Glutamatergic neuron (in vitro differentiated cells): ENCODE measurements around the gene RALGAPB. TPM values are rescaled to one million over a fixed set of nuclear protein-coding genes. Genes with fewer than 3 reads are reported as not detected.
A peak's percentile ranks its signal among the peaks of the same experiment; 100 is the strongest.

Experiments used
- DNase-seq: peaks from one replicate; pipeline ENCODE4 v3.0.0; 2022
- H3K27ac Mint-ChIP-seq: one replicate; pipeline ENCODE4 v1.8.0; 2020; ENCODE audit warnings: mild to moderate bottlenecking, mixed read lengths, inconsistent platforms; ENCODE audit not compliant: unreplicated experiment
- H3K27me3 Mint-ChIP-seq: one replicate; pipeline ENCODE4 v1.8.0; 2020; ENCODE audit warnings: mild to moderate bottlenecking, moderate library complexity, mixed read lengths, inconsistent platforms; ENCODE audit not compliant: unreplicated experiment
- H3K36me3 Mint-ChIP-seq: one replicate; pipeline ENCODE4 v1.8.0; 2020; ENCODE audit warnings: mild to moderate bottlenecking, mixed read lengths, inconsistent platforms; ENCODE audit not compliant: unreplicated experiment
- H3K4me1 Mint-ChIP-seq: one replicate; pipeline ENCODE4 v1.8.0; 2020; ENCODE audit warnings: mild to moderate bottlenecking, low read depth, mixed read lengths, inconsistent platforms; ENCODE audit not compliant: unreplicated experiment
- H3K4me3 Mint-ChIP-seq: one replicate; pipeline ENCODE4 v1.8.0; 2020; ENCODE audit warnings: mild to moderate bottlenecking, mixed read lengths, inconsistent platforms; ENCODE audit not compliant: unreplicated experiment
- H3K9me3 Mint-ChIP-seq: one replicate; pipeline ENCODE4 v1.8.0; 2020; ENCODE audit warnings: mild to moderate bottlenecking, moderate library complexity, mixed read lengths, inconsistent platforms; ENCODE audit not compliant: unreplicated experiment
- CTCF ChIP-seq: fragments of 200-600 bp; sonication (generic); IDR thresholded peaks from one replicate; pipeline ENCODE4 v1.5.0; 2021; ENCODE audit not compliant: partially characterized antibody, unreplicated experiment
- total RNA-seq: library from RNA; stranded (reverse); fragmentation: NEBNext Ultra II Directional; extraction: Animal tissue kit (Norgen Biotek cat#: 25700); gene quantifications from one replicate; pipeline ENCODE4 v1.2.1, GENCODE V29; 2021; ENCODE audit not compliant: unreplicated experiment

Gene RALGAPB
- total RNA-seq, 1 donor from 2014 or later = 54.6 TPM

- DNase-seq = no peak
Measured at GRCh38 chr20:38441916-38442315, 30.7 kb upstream of the RALGAPB start.

GRCh38 chr20:38445381-38445796, 27.3 kb upstream of the RALGAPB start:
- TF ChIP-seq CTCF = no peak
- DNase-seq = no peak
- Mint-ChIP-seq H3K9me3 (peaks cover 3% of the 10 kb centered on the region), H3K27me3 (no peaks in the 10 kb centered on the region), H3K4me3 (peak overlapping the region; percentile 67), H3K36me3 (peaks cover 8% of the 10 kb centered on the region), H3K4me1 (peaks cover 12% of the 10 kb centered on the region), H3K27ac (no peak overlapping the region)

More at GRCh38 chr20:38441916-38442315, 30.7 kb upstream of the RALGAPB start:
- no peaks in the 10 kb centered on the region for H3K36me3 Mint-ChIP-seq
- peaks cover 3% of the 10 kb centered on the region for H3K9me3 Mint-ChIP-seq
- H3K4me1 Mint-ChIP-seq = peaks cover 7% of the 10 kb centered on the region
- peak overlapping the region; percentile 78 for H3K27ac Mint-ChIP-seq
- H3K27me3 Mint-ChIP-seq = no peaks in the 10 kb centered on the region
- TF ChIP-seq CTCF = no peak
- H3K4me3 Mint-ChIP-seq = peak overlapping the region; percentile 49

- no peak for DNase-seq
- peaks cover 8% of the 10 kb centered on the region for H3K36me3 Mint-ChIP-seq
- H3K4me1 Mint-ChIP-seq = peaks cover 12% of the 10 kb centered on the region
- peak overlapping the region; percentile 7 for H3K27ac Mint-ChIP-seq
- H3K4me3 Mint-ChIP-seq = peak overlapping the region; percentile 78
- peaks cover 3% of the 10 kb centered on the region for H3K9me3 Mint-ChIP-seq
- TF ChIP-seq CTCF = no peak
- no peaks in the 10 kb centered on the region for H3K27me3 Mint-ChIP-seq
Measured at GRCh38 chr20:38445901-38446425, 26.7 kb upstream of the RALGAPB start.

- Mint-ChIP-seq H3K27me3 (no peaks in the 10 kb centered on the region), H3K27ac (peak overlapping the region; percentile 7), H3K9me3 (peaks cover 3% of the 10 kb centered on the region), H3K36me3 (peaks cover 8% of the 10 kb centered on the region), H3K4me3 (peak overlapping the region; percentile 78), H3K4me1 (peaks cover 11% of the 10 kb centered on the region)
- TF ChIP-seq CTCF = peak; percentile 96
- peak; percentile 98 for DNase-seq
Measured at GRCh38 chr20:38446441-38447209, 26.0 kb upstream of the RALGAPB start.

- DNase-seq = no peak
- Mint-ChIP-seq H3K27ac (peak overlapping the region; percentile 46), H3K4me3 (peak overlapping the region; percentile 78), H3K9me3 (peaks cover 3% of the 10 kb centered on the region), H3K36me3 (peaks cover 8% of the 10 kb centered on the region), H3K4me1 (peaks cover 5% of the 10 kb centered on the region), H3K27me3 (no peaks in the 10 kb centered on the region)
- TF ChIP-seq CTCF = no peak
Measured at GRCh38 chr20:38447251-38447661, 25.4 kb upstream of the RALGAPB start.
